IMR-90 (cell line): ENCODE measurements around the gene PPP1R9A. TPM values are rescaled to one million over a fixed set of nuclear protein-coding genes. Genes with fewer than 3 reads are reported as not detected.

Source experiments
- ATAC-seq: fragments of 200-7000 bp; cut with Tn5 transposase; 2 replicates; pipeline ENCODE4 v1.9.1; 2020; ENCODE audit warnings: low read depth, mild to moderate bottlenecking, moderate library complexity
- BruUV-seq: library from RNA; stranded (reverse); fragments of 400-500 nt; replicated peaks from 2 replicates; lab custom pipeline; 2021; lab: Mats Ljungman, UMichigan
- CTCF ChIA-PET: fragments of 300-600 bp; formaldehyde crosslinking; extraction: SDS; loops from one replicate; lab custom pipeline; 2021; ENCODE audit warnings: antibody characterized with exemption; lab: Yijun Ruan, JAX
- POLR2A ChIA-PET: fragments of 300-600 bp; sonication (Branson Sonifier 250); formaldehyde crosslinking; loops from one replicate; lab custom pipeline; 2022; ENCODE audit warnings: antibody characterized with exemption; ENCODE audit not compliant: unreplicated experiment; lab: Charles Lee
- DNase-seq: peaks from one replicate; pipeline ENCODE4 v3.0.0; 2013
- H2AFZ ChIP-seq: replicated peaks from 2 replicates; pipeline ENCODE3; 2013; ENCODE audit warnings: low read length, mild to moderate bottlenecking; ENCODE audit not compliant: poor library complexity
- H2AK5ac ChIP-seq: 2 replicates; pipeline ENCODE4 v1.6.1; 2013; ENCODE audit warnings: low read depth, low read length, inconsistent platforms
- H2AK9ac ChIP-seq: replicated peaks from 2 replicates; pipeline ENCODE3; 2013; ENCODE audit warnings: mild to moderate bottlenecking, low read depth, low read length, moderate library complexity; ENCODE audit not compliant: poor library complexity
- H2BK120ac ChIP-seq: 2 replicates; pipeline ENCODE4 v1.6.1; 2013; ENCODE audit warnings: low read depth, low read length, inconsistent platforms
- H2BK15ac ChIP-seq: 3 replicates; pipeline ENCODE4 v1.6.1; 2013; ENCODE audit warnings: low read depth, low read length, inconsistent platforms
- H2BK20ac ChIP-seq: 2 replicates; pipeline ENCODE4 v1.6.1; 2013; ENCODE audit warnings: low read depth, mild to moderate bottlenecking, inconsistent platforms, low read length, moderate library complexity
- H2BK5ac ChIP-seq: 2 replicates; pipeline ENCODE4 v1.6.1; 2013; ENCODE audit warnings: mild to moderate bottlenecking, low read depth, low read length, inconsistent platforms; ENCODE audit not compliant: poor library complexity, severe bottlenecking
- H3K14ac ChIP-seq: replicated peaks from 2 replicates; pipeline ENCODE4 v1.6.1; 2013; ENCODE audit warnings: low read depth, low read length, inconsistent platforms
- H3K18ac ChIP-seq: 2 replicates; pipeline ENCODE4 v1.6.1; 2013; ENCODE audit warnings: low read depth, low read length, control low read depth
- H3K23ac ChIP-seq: 2 replicates; pipeline ENCODE4 v1.6.1; 2013; ENCODE audit warnings: low read depth, low read length, inconsistent platforms
- H3K27ac ChIP-seq: 2 replicates; pipeline ENCODE4 v1.5.1; 2013; ENCODE audit warnings: mild to moderate bottlenecking, control low read depth, low read length; ENCODE audit not compliant: insufficient read depth
- H3K27me3 ChIP-seq: 2 replicates; pipeline ENCODE4 v1.6.1; 2013; ENCODE audit warnings: low read length; ENCODE audit not compliant: control insufficient read depth, insufficient read depth
- H3K36me3 ChIP-seq: 2 replicates; pipeline ENCODE4 v1.6.1; 2013; ENCODE audit warnings: low read length, mixed read lengths; ENCODE audit not compliant: control insufficient read depth, insufficient read depth
- H3K4ac ChIP-seq: 2 replicates; pipeline ENCODE4 v1.6.1; 2013; ENCODE audit warnings: low read depth, low read length, inconsistent platforms
- H3K4me1 ChIP-seq: 2 replicates; pipeline ENCODE4 v1.6.1; 2013; ENCODE audit warnings: low read length, mixed read lengths; ENCODE audit not compliant: control insufficient read depth, insufficient read depth
- H3K4me2 ChIP-seq: 2 replicates; pipeline ENCODE4 v1.6.1; 2013; ENCODE audit warnings: low read depth, mild to moderate bottlenecking, control low read depth, low read length, moderate library complexity
- H3K4me3 ChIP-seq: 2 replicates; pipeline ENCODE4 v1.5.1; 2013; ENCODE audit warnings: low read depth, mild to moderate bottlenecking, control low read depth, low read length, moderate library complexity; ENCODE audit not compliant: insufficient read depth
- H3K56ac ChIP-seq: 2 replicates; pipeline ENCODE4 v1.6.1; 2013; ENCODE audit warnings: low read length, inconsistent platforms; ENCODE audit not compliant: insufficient read depth; ENCODE audit errors: extremely low read depth
- H3K79me1 ChIP-seq, 2 experiments: 2 replicates each; pipeline ENCODE4 v1.6.1; 2013; ENCODE audit warnings: low read length in 2 of 2, inconsistent platforms in 1 of 2, low read depth in 1 of 2
- H3K9ac ChIP-seq: 2 replicates; pipeline ENCODE4 v1.6.1; 2013; ENCODE audit warnings: low read depth, low read length, control low read depth
- H3K9me1 ChIP-seq: 2 replicates; pipeline ENCODE4 v1.6.1; 2013; ENCODE audit warnings: low read length, inconsistent platforms; ENCODE audit not compliant: insufficient read depth
- H3K9me3 ChIP-seq: 2 replicates; pipeline ENCODE4 v1.6.1; 2013; ENCODE audit warnings: low read length; ENCODE audit not compliant: control insufficient read depth, insufficient read depth
- H4K20me1 ChIP-seq: 2 replicates; pipeline ENCODE4 v1.6.1; 2013; ENCODE audit warnings: low read length, inconsistent platforms; ENCODE audit not compliant: insufficient read depth
- H4K5ac ChIP-seq: 2 replicates; pipeline ENCODE4 v1.6.1; 2013; ENCODE audit warnings: mild to moderate bottlenecking, low read depth, low read length, control low read depth
- H4K8ac ChIP-seq, 2 experiments: 2 replicates each; pipeline ENCODE4 v1.6.1; 2013; ENCODE audit warnings: low read depth in 2 of 2, low read length in 2 of 2, control low read depth in 1 of 2, inconsistent platforms in 1 of 2
- H4K91ac ChIP-seq: 2 replicates; pipeline ENCODE4 v1.6.1; 2013; ENCODE audit warnings: low read depth, low read length, inconsistent platforms; ENCODE audit not compliant: insufficient read depth
- BHLHE40 ChIP-seq: fragments of 150-350 bp; IDR thresholded peaks from 2 replicates; pipeline ENCODE4 v1.6.1; 2016; ENCODE audit warnings: mild to moderate bottlenecking, low read depth, low read length
- CHD1 ChIP-seq: IDR thresholded peaks from 2 replicates; pipeline ENCODE4 v1.6.1; 2012; ENCODE audit warnings: low read depth, low read length, improper control_type of control experiment
- CTCF ChIP-seq: conservative IDR thresholded peaks from 2 replicates; pipeline ENCODE4 v1.5.1; 2012; ENCODE audit warnings: mild to moderate bottlenecking, low read depth, low read length, improper control_type of control experiment
- ELK1 ChIP-seq: fragments of 150-350 bp; IDR thresholded peaks from 2 replicates; pipeline ENCODE4 v1.6.1; 2016; ENCODE audit warnings: low read depth, mild to moderate bottlenecking, low read length, moderate library complexity, borderline replicate concordance
- FOS ChIP-seq: fragments of 150-350 bp; IDR thresholded peaks from 2 replicates; pipeline ENCODE4 v1.6.1; 2016; ENCODE audit warnings: low read depth, low read length
- MAFK ChIP-seq: IDR thresholded peaks from 2 replicates; pipeline ENCODE4 v1.6.1; 2012; ENCODE audit warnings: low read depth, low read length, improper control_type of control experiment
- MXI1 ChIP-seq: IDR thresholded peaks from 2 replicates; pipeline ENCODE4 v1.6.1; 2012; ENCODE audit warnings: low read depth, mild to moderate bottlenecking, low read length, moderate library complexity, borderline replicate concordance
- NFE2L2 ChIP-seq: fragments of 150-350 bp; IDR thresholded peaks from 2 replicates; pipeline ENCODE4 v1.6.1; 2016; ENCODE audit warnings: low read depth, mild to moderate bottlenecking, low read length
- RCOR1 ChIP-seq: IDR thresholded peaks from 2 replicates; pipeline ENCODE4 v1.6.1; 2012; ENCODE audit warnings: mild to moderate bottlenecking, low read length, improper control_type of control experiment; ENCODE audit not compliant: insufficient replicate concordance
- RFX5 ChIP-seq: IDR thresholded peaks from 2 replicates; pipeline ENCODE4 v1.8.0; 2012; ENCODE audit warnings: low read depth, mild to moderate bottlenecking, low read length, moderate library complexity
- SMC3 ChIP-seq: fragments of 150-350 bp; IDR thresholded peaks from 2 replicates; pipeline ENCODE4 v1.6.1; 2016; ENCODE audit warnings: low read depth, mild to moderate bottlenecking, antibody characterized with exemption, low read length, moderate library complexity
- WGBS, 2 experiments: methylation state at CpG; one replicate each; pipeline versions ENCODE4 v1.1.5 to v1.1.7; 2013; ENCODE audit warnings: missing lambda C conversion rate in 2 of 2; ENCODE audit not compliant: insufficient read length in 1 of 2; ENCODE audit errors: extremely low coverage in 2 of 2; 5-methylcytosine and 5-hydroxymethylcytosine counted together
- dilution Hi-C: fragments of 300-500 bp; cut with HindIII; formaldehyde crosslinking; loops from one replicate; pipeline ENCODE4 v1.14.3; 2018; ENCODE audit warnings: low sequenced_read_pairs; ENCODE audit not compliant: unreplicated experiment
- in situ Hi-C: fragments of 300-500 bp; cut with MboI; formaldehyde crosslinking; loops from 3 replicates; pipeline ENCODE4 v1.14.3; 2019; ENCODE audit warnings: low sequenced_read_pairs, inconsistent platforms, mixed read lengths
- intact Hi-C: fragments of 100-400 bp; cut with micrococcal nuclease; formaldehyde crosslinking; loops from 2 replicates; pipeline ENCODE4 v1.10.0; 2022
- polyA plus RNA-seq, 3 experiments: library from polyadenylated mRNA; depleted of rRNA; stranded (reverse); fragments of >200 nt; gene quantifications; 2 replicates each; pipeline ENCODE4 v1.2.3, GENCODE V29; 2012; ENCODE audit warnings: low replicate concordance in 1 of 3
- total RNA-seq: library from RNA; depleted of rRNA; stranded (reverse); fragments of >200 nt; gene quantifications from 2 replicates; pipeline ENCODE4 v1.2.3, GENCODE V29; 2012
- TF ChIP-seq, protein P1 (sequence below): fragments of 150-350 bp; IDR thresholded peaks from 2 replicates; pipeline ENCODE4 v1.6.1; 2017; ENCODE audit warnings: mild to moderate bottlenecking, antibody characterized with exemption, low read length, low read depth

The PPP1R9A gene
- total and polyA plus RNA-seq, 2 of the 4 experiments (the other 2 are of a cell fraction), result not detected

- no peaks in the 10 kb centered on the region for H3K36me3 ChIP-seq
- no peak overlapping the region for H2BK5ac ChIP-seq
- H3K4me3 ChIP-seq, result no peak overlapping the region
- ChIA-PET POLR2A (no interaction called here), CTCF (no interaction called here)
- TF ChIP-seq FOS (no peak), MAFK (no peak), SMC3 (no peak), CHD1 (no peak), CTCF (no peak), RFX5 (no peak), NFE2L2 (no peak), MXI1 (no peak), ELK1 (no peak), RCOR1 (no peak), BHLHE40 (no peak)
- TF ChIP-seq, protein P1, sequence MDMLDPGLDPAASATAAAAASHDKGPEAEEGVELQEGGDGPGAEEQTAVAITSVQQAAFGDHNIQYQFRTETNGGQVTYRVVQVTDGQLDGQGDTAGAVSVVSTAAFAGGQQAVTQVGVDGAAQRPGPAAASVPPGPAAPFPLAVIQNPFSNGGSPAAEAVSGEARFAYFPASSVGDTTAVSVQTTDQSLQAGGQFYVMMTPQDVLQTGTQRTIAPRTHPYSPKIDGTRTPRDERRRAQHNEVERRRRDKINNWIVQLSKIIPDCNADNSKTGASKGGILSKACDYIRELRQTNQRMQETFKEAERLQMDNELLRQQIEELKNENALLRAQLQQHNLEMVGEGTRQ, result no peak
- intact Hi-C loops, result no loop called here
- no peak overlapping the region for H3K4ac ChIP-seq
- H4K20me1 ChIP-seq, result no peaks in the 10 kb centered on the region
- H3K18ac ChIP-seq, result no peak overlapping the region
- no peak overlapping the region for H4K91ac ChIP-seq
- H2AFZ ChIP-seq, result no peak overlapping the region
- no peak overlapping the region for H3K23ac ChIP-seq
- H3K4me1 ChIP-seq, result no peaks in the 10 kb centered on the region
- no peak overlapping the region for H2BK15ac ChIP-seq
- no peaks in the 10 kb centered on the region for H3K9me1 ChIP-seq
- no peak overlapping the region for H2AK9ac ChIP-seq
- no peak overlapping the region for H3K9ac ChIP-seq
- in situ Hi-C loops, result no loop called here
- BruUV-seq, result no TSS peak
- no peak overlapping the region for H4K5ac ChIP-seq
- H3K4me2 ChIP-seq, result no peak overlapping the region
- H3K27ac ChIP-seq, result no peak overlapping the region
- no peak overlapping the region for H3K56ac ChIP-seq
- ATAC-seq, result no peak
- H2AK5ac ChIP-seq, result no peak overlapping the region
- H4K8ac ChIP-seq, result no peak overlapping the region
- H3K14ac ChIP-seq, result no peak overlapping the region
- dilution Hi-C loops, result no loop called here
- H3K27me3 ChIP-seq, result no peaks in the 10 kb centered on the region
- no peak for DNase-seq
- H2BK120ac ChIP-seq, result no peak overlapping the region
- no peak overlapping the region for H2BK20ac ChIP-seq
- no peaks in the 10 kb centered on the region for H3K9me3 ChIP-seq
- H3K79me1 ChIP-seq, result no peaks in the 10 kb centered on the region
- no CpG with 5 or more reads among the region's 1 CpG for WGBS, 2 experiments
Measured at GRCh38 chr7:95104739-95105138, 197.3 kb downstream of the PPP1R9A start.
